Activated CD4-positive, CD25-positive, alpha-beta regulatory T cell treated with anti-CD3 and anti-CD28 coated beads, Interleukin-2, amount 50 U/mL, for 24 hours (primary cell): ENCODE results near the gene LGALS1.
"Not testable (repeated sequence)": the region's sequence is repeated elsewhere in the genome, so short reads cannot be mapped to it uniquely, and the experiment has no call there.

Experiments
- ATAC-seq, 2 donors: fragments of 150-1000 bp; cut with Tn5 transposase; one replicate each; pipeline ENCODE4 v1.10.0; 2021; ENCODE audit warnings: mild to moderate bottlenecking in 1 of 2, moderate library complexity in 1 of 2

The LGALS1 gene

GRCh38 chr22:37639771-37640590 is 35.5 kb upstream of the LGALS1 start:
- ATAC-seq: no peak

- no peak for ATAC-seq
These were observed 34.6 kb upstream of the LGALS1 start for GRCh38 chr22:37640591-37641560.

- no peak for ATAC-seq
These were observed 33.9 kb upstream of the LGALS1 start for GRCh38 chr22:37641561-37641949.

GRCh38 chr22:37643225-37643847 is 32.1 kb upstream of the LGALS1 start:
- ATAC-seq: peak; percentile 68 to 74

- no peak for ATAC-seq
These were observed 28.1 kb upstream of the LGALS1 start for GRCh38 chr22:37647317-37647716.

GRCh38 chr22:37647928-37648327 is 27.5 kb upstream of the LGALS1 start:
- no peak for ATAC-seq

- ATAC-seq: no peak
These were observed 24.8 kb upstream of the LGALS1 start for GRCh38 chr22:37650463-37651136.

GRCh38 chr22:37654563-37655251 is 20.7 kb upstream of the LGALS1 start:
- ATAC-seq: no peak

GRCh38 chr22:37655252-37655563 is 20.2 kb upstream of the LGALS1 start:
- ATAC-seq: no peak

- not testable (repeated sequence) for ATAC-seq
These were observed 18.9 kb upstream of the LGALS1 start for GRCh38 chr22:37656583-37656982.

- ATAC-seq: no peak
These were observed 17.8 kb upstream of the LGALS1 start for GRCh38 chr22:37657590-37658132.

- peak; percentile 99 for ATAC-seq
These were observed 17.0 kb upstream of the LGALS1 start, which contains the start of gene PDXP for GRCh38 chr22:37658133-37659065. PDXP (plus strand) TSS chr22:37658723; CDS start chr22:37658783, 60 bp downstream.

GRCh38 chr22:37659066-37659896 is 16.2 kb upstream of the LGALS1 start:
- ATAC-seq: peak in 1 of 2 donors; percentile 0

- no peak for ATAC-seq
These were observed 15.3 kb upstream of the LGALS1 start for GRCh38 chr22:37659897-37660708.

GRCh38 chr22:37660709-37661045 is 14.8 kb upstream of the LGALS1 start:
- no peak for ATAC-seq

- no peak for ATAC-seq
These were observed 14.1 kb upstream of the LGALS1 start for GRCh38 chr22:37661160-37661924.

- no peak for ATAC-seq
These were observed 13.4 kb upstream of the LGALS1 start for GRCh38 chr22:37662039-37662438.
